KMS-11 (cell line): ENCODE data around the gene TRIM42.

Experiments
- H2AFZ ChIP-seq: fragments of 200-600 bp; sonication (generic); 2 replicates; pipeline ENCODE4 v1.6.1; 2016; ENCODE audit warnings: antibody characterized with exemption, mixed run types, low read depth
- H3K27ac ChIP-seq: fragments of 200-600 bp; sonication (generic); 2 replicates; pipeline ENCODE4 v1.6.1; 2016; ENCODE audit warnings: mild to moderate bottlenecking, mixed run types
- H3K27me3 ChIP-seq: fragments of 200-600 bp; sonication (generic); 2 replicates; pipeline ENCODE4 v1.6.1; 2017; ENCODE audit warnings: mild to moderate bottlenecking, low read depth, mixed run types, moderate library complexity; ENCODE audit not compliant: insufficient read depth
- H3K36me3 ChIP-seq: fragments of 200-600 bp; sonication (generic); 2 replicates; pipeline ENCODE4 v1.6.1; 2017; ENCODE audit warnings: mild to moderate bottlenecking, mixed run types; ENCODE audit not compliant: insufficient read depth
- H3K4me1 ChIP-seq: fragments of 200-600 bp; sonication (generic); 2 replicates; pipeline ENCODE4 v1.6.1; 2016; ENCODE audit warnings: mild to moderate bottlenecking, low read depth, mixed run types; ENCODE audit not compliant: poor library complexity, severe bottlenecking
- H3K4me2 ChIP-seq: fragments of 200-600 bp; sonication (generic); 2 replicates; pipeline ENCODE4 v1.7.0; 2016; ENCODE audit warnings: mild to moderate bottlenecking, mixed run types
- H3K4me3 ChIP-seq: fragments of 200-600 bp; sonication (generic); IDR thresholded peaks from 2 replicates; pipeline ENCODE4 v1.6.1; 2017; ENCODE audit warnings: low read depth, low read length, mixed read lengths; ENCODE audit not compliant: insufficient read depth
- H3K79me2 ChIP-seq: fragments of 200-600 bp; sonication (generic); 2 replicates; pipeline ENCODE4 v1.6.1; 2016; ENCODE audit warnings: low read depth, mixed run types; ENCODE audit not compliant: insufficient read depth
- H3K9ac ChIP-seq: fragments of 200-600 bp; sonication (generic); 2 replicates; pipeline ENCODE4 v1.6.1; 2016; ENCODE audit warnings: mild to moderate bottlenecking, mixed run types
- H4K20me1 ChIP-seq: fragments of 200-600 bp; sonication (generic); 2 replicates; pipeline ENCODE4 v1.6.1; 2016; ENCODE audit warnings: mild to moderate bottlenecking, mixed run types; ENCODE audit not compliant: insufficient read depth
- TF ChIP-seq, protein P1 (sequence below): fragments of 200-600 bp; sonication (generic); conservative IDR thresholded peaks from 2 replicates; pipeline ENCODE4 v1.6.1; 2017; ENCODE audit warnings: low read depth, mild to moderate bottlenecking, antibody characterized with exemption, low read length, moderate library complexity, mixed read lengths

Gene TRIM42

DNA sequence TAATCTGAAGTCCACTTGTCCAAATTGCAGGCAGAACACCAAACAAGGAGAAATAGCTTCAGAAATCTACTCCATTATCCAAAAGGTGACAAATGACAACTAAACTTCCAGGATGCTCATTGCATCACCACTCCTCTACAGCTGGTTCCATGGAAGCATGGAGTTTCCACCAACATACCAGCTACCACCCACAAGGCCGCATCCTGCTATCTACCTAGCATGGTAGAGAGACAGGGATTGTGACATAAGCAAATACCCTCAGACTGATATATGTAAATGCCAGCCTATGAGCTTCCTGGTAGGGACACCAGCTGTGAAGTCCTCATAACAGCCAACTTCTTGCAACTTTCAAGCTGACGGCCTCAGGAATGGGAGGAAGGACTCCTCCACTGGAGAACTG, at the start of gene TRIM42:
Gene TRIM42, plus strand, starts transcription at position 301 of the 400 bp plus-strand sequence. CDS start 166 bp downstream, outside the sequence.
- Histone ChIP-seq H3K4me1 (no peaks in the 10 kb centered on the region), H3K4me2 (no peak within 1 kb of the TSS), H2AFZ (no peak within 1 kb of the TSS)

DNA sequence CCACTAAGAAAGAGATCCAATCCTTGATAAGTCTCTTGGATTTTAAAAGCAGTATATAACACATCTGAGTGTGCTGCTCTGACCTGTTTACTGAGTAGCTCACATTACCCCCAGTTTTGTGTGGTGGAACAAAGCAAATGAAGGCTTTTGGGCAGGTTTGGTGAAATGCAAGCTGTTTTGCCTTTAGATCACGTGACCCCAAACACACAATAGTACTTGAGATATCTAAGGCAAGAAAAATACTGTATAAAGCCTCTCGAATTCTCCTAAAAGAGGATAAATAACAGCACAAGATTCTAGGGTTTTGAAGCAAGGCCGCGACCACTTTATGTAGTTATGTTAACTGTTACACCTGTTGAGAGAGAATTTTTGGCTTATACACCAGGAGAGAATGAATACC, 49.3 kb upstream of the TRIM42 start:
- no peaks in the 10 kb centered on the region for H3K27me3 ChIP-seq
- no peaks in the 10 kb centered on the region for H4K20me1 ChIP-seq
- H2AFZ ChIP-seq = no peak overlapping the region

More for the DNA sequence above, at the start of gene TRIM42:
- TF ChIP-seq, protein P1, sequence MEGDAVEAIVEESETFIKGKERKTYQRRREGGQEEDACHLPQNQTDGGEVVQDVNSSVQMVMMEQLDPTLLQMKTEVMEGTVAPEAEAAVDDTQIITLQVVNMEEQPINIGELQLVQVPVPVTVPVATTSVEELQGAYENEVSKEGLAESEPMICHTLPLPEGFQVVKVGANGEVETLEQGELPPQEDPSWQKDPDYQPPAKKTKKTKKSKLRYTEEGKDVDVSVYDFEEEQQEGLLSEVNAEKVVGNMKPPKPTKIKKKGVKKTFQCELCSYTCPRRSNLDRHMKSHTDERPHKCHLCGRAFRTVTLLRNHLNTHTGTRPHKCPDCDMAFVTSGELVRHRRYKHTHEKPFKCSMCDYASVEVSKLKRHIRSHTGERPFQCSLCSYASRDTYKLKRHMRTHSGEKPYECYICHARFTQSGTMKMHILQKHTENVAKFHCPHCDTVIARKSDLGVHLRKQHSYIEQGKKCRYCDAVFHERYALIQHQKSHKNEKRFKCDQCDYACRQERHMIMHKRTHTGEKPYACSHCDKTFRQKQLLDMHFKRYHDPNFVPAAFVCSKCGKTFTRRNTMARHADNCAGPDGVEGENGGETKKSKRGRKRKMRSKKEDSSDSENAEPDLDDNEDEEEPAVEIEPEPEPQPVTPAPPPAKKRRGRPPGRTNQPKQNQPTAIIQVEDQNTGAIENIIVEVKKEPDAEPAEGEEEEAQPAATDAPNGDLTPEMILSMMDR = no peak
- Histone ChIP-seq H3K27ac (no peak within 1 kb of the TSS), H3K9ac (no peak within 1 kb of the TSS), H4K20me1 (no peaks in the 10 kb centered on the region), H3K4me3 (no peak within 1 kb of the TSS), H3K27me3 (no peaks in the 10 kb centered on the region), H3K36me3 (no peaks in the 10 kb centered on the region), H3K79me2 (no peaks in the 10 kb centered on the region)

DNA sequence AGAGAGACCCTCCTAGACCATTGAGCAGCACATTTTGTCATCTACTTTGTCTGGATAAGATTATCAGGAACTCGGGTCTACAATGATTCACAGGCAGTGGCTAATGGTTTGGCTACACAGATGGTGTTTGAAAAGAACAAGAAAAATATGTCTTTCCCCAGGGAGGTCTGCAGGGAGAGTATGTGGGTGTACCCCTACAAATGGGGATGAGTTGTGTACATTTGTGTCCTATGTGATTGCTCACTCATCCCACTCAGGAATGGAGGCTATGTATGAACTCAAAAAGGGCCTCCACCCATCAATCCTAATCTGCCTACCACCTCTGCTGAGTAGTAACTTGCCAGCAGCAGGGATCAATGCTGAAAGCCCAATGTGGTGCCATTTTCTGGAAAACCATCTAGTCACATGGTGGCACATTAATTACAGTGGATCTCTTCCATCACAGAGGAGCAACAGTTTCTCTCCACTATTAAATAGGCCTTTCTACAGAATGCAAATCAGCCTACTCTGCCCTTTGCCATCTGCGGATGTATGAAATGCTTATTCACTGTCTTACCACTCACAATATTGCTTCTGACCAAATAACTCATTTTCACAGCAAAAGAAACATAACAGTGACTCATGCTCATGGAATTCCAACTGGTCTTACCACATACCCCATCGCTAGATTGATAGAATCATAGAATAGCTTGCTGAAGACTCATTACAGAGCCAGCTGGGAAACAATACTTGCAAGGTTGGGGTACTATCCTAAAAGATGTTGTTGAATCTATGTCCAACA, 48.3 kb upstream of the TRIM42 start:
- Histone ChIP-seq H3K4me2 (no peak overlapping the region), H3K36me3 (no peaks in the 10 kb centered on the region), H3K27ac (no peak overlapping the region), H2AFZ (no peak overlapping the region), H3K4me3 (no peak overlapping the region), H3K79me2 (no peaks in the 10 kb centered on the region), H3K27me3 (no peaks in the 10 kb centered on the region), H3K9ac (no peak overlapping the region), H3K4me1 (no peaks in the 10 kb centered on the region), H4K20me1 (no peaks in the 10 kb centered on the region)
- TF ChIP-seq, protein P1 = no peak

More for the DNA sequence above, 49.3 kb upstream of the TRIM42 start:
- no peak overlapping the region for H3K27ac ChIP-seq
- H3K4me3 ChIP-seq = no peak overlapping the region
- no peaks in the 10 kb centered on the region for H3K36me3 ChIP-seq
- H3K79me2 ChIP-seq = no peaks in the 10 kb centered on the region
- H3K4me1 ChIP-seq = no peaks in the 10 kb centered on the region
- TF ChIP-seq, protein P1 = no peak
- no peak overlapping the region for H3K4me2 ChIP-seq
- no peak overlapping the region for H3K9ac ChIP-seq

DNA sequence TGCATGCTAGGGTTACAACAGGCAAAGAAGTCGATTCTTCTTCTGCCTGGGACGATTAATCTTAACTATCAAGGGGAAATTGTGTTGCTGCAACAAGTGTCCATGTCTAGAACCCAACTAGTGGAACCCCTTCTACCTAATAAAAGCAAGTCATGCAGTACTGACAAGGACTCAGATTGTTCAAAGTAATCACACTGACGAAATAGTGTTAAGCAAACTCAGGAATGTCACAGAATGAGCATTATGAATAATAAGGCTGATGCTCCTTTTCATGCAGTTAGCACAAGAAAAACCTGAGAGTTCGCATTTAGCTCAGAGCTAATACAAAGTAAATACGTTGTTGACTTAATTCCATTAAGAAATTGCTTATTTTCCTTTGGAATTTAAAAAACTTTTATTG, 47.5 kb upstream of the TRIM42 start:
- H3K27ac ChIP-seq = no peak overlapping the region

More for the DNA sequence above, 47.5 kb upstream of the TRIM42 start:
- H2AFZ ChIP-seq = no peak overlapping the region
- H3K36me3 ChIP-seq = no peaks in the 10 kb centered on the region
- H4K20me1 ChIP-seq = no peaks in the 10 kb centered on the region
- no peak overlapping the region for H3K4me2 ChIP-seq
- TF ChIP-seq, protein P1 = no peak
- no peaks in the 10 kb centered on the region for H3K27me3 ChIP-seq
- no peak overlapping the region for H3K4me3 ChIP-seq
- H3K9ac ChIP-seq = no peak overlapping the region
- no peaks in the 10 kb centered on the region for H3K79me2 ChIP-seq
- no peaks in the 10 kb centered on the region for H3K4me1 ChIP-seq
